ENCODE results near the gene NKX6-2. TPM values are rescaled to one million over a fixed set of nuclear protein-coding genes. Genes with fewer than 3 reads are reported as not detected.

Gene NKX6-2
- total and polyA plus RNA-seq, 2 of the 8 experiments (the other 6 are each of a cell fraction or from before 2014, with no cell fraction given), result 0.06 TPM; not detected in 1

DNA sequence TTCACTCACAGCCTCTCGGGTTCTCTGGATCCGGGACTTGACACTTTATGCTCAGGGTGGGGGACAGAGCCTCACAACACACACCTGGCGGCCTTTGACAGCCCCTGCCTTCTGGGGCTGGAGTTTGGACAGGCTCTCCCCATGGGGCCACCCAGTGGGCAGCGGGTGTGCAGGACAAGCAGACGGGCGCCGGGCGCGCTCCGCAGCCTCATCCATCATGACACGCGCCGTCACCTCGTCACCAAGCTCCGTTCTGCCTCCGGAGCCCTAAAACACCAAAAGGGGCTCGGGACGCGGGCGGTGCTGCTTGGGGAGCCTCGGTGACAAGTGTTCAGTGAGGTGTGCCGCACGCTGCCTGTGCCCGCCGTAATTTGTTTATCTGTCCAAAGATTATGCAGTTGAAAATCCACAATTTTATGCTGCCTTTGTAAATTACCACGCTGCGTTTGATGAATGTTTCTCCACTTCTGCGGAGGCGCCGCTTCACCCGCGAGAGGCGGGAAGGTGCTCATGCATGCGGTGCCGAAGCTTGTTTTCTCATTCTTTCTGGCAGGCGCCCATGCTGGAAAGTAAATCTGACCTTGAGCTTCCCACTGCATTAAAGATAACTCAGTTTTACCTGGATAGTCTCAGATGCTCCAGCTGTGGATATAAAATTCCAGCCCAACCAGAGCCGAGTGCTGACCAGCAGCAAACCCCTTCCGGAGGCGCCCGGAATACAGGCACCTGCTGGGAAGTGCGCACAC is 6.2 kb downstream of the NKX6-2 start (continued):
- TF ChIP-seq KDM4A (IDR thresholded peaks at IDR 0.05; ENCODE audit: low read depth, low read length, severe bottlenecking) (no peak), EGR1 (IDR thresholded peaks at IDR 0.05; ENCODE audit: borderline replicate concordance, low read depth, low read length) (no peak), CTBP2 (IDR thresholded peaks at IDR 0.05; ENCODE audit: borderline replicate concordance, insufficient read depth, insufficient read length, low read length) (no peak)

Data from H1 (cell line).